HEK293 (cell line): Measurements from ENCODE around the gene NUP210.

ENCODE experiments used
- CTCF ChIA-PET: fragments of 350-600 bp; formaldehyde crosslinking; extraction: SDS; loops from one replicate; lab custom pipeline; 2021; ENCODE audit warnings: antibody characterized with exemption; lab: Yijun Ruan, JAX
- POLR2A ChIA-PET: fragments of 300-600 bp; formaldehyde crosslinking; extraction: SDS; loops from one replicate; lab custom pipeline; 2020; ENCODE audit warnings: antibody characterized with exemption, inconsistent platforms; lab: Yijun Ruan, JAX
- H3K27ac ChIP-seq: fragments of 200-500 bp; sonication (Bioruptor generic); 2 replicates; pipeline ENCODE4 v1.5.1; 2014; ENCODE audit warnings: low read depth, low read length, control low read depth, inconsistent platforms; ENCODE audit errors: extremely low read depth
- H3K36me3 ChIP-seq, 2 experiments: fragments of 200-500 bp in 1 of 2; sonication (Bioruptor generic) in 1 of 2; 1 replicate in 1 of 2; 2 replicates in 1 of 2; pipeline ENCODE4 v1.5.1; 2014 to 2017; ENCODE audit warnings: inconsistent platforms in 2 of 2, low read length in 2 of 2; ENCODE audit not compliant: control insufficient read depth in 2 of 2, insufficient read depth in 1 of 2
- H3K4me1 ChIP-seq: fragments of 200-500 bp; sonication (Bioruptor generic); 2 replicates; pipeline ENCODE4 v1.5.1; 2014; ENCODE audit warnings: mild to moderate bottlenecking, low read length, inconsistent platforms; ENCODE audit not compliant: control insufficient read depth, insufficient read depth
- H3K4me3 ChIP-seq: 2 replicates; pipeline ENCODE4 v1.5.1; 2011; ENCODE audit warnings: low read depth, mild to moderate bottlenecking, control low read depth, low read length, moderate library complexity
- H3K9me3 ChIP-seq: fragments of 200-500 bp; sonication (Bioruptor generic); 2 replicates; pipeline ENCODE4 v1.5.1; 2014; ENCODE audit warnings: low read depth, low read length, inconsistent platforms; ENCODE audit not compliant: control insufficient read depth, insufficient read depth
- GLI2 ChIP-seq: fragments of 450-650 bp; formaldehyde crosslinking; IDR thresholded peaks from 2 replicates; pipeline ENCODE4; 2017; ENCODE audit warnings: missing biosample characterization, missing genetic modification characterization, low read depth, borderline replicate concordance
- GLI4 ChIP-seq: fragments of 450-650 bp; formaldehyde crosslinking; IDR thresholded peaks from 2 replicates; pipeline ENCODE4 v1.5.1; 2016; ENCODE audit warnings: missing biosample characterization, missing genetic modification characterization
- GLIS1 ChIP-seq: fragments of 450-650 bp; formaldehyde crosslinking; IDR thresholded peaks from 2 replicates; pipeline ENCODE4 v1.5.1; 2016; ENCODE audit warnings: missing biosample characterization, missing genetic modification characterization
- KLF10 ChIP-seq: fragments of 450-650 bp; IDR thresholded peaks from 2 replicates; pipeline ENCODE4 v1.5.1; 2018; ENCODE audit warnings: missing biosample characterization, mild to moderate bottlenecking, missing genetic modification characterization
- OSR2 ChIP-seq: fragments of 450-650 bp; formaldehyde crosslinking; IDR thresholded peaks from 2 replicates; pipeline ENCODE4 v1.5.1; 2016; ENCODE audit warnings: missing biosample characterization, missing genetic modification characterization
- SP3 ChIP-seq: fragments of 450-650 bp; formaldehyde crosslinking; IDR thresholded peaks from 2 replicates; pipeline ENCODE4 v1.5.1; 2016; ENCODE audit warnings: missing biosample characterization, missing genetic modification characterization
- ZBTB21 ChIP-seq: fragments of 450-650 bp; formaldehyde crosslinking; IDR thresholded peaks from 2 replicates; pipeline ENCODE4 v1.5.1; 2017; ENCODE audit warnings: missing biosample characterization, missing genetic modification characterization
- ZBTB44 ChIP-seq: fragments of 450-650 bp; IDR thresholded peaks from 2 replicates; pipeline ENCODE4 v1.5.1; 2018; ENCODE audit warnings: missing biosample characterization, mild to moderate bottlenecking, missing genetic modification characterization
- ZFHX2 ChIP-seq: fragments of 450-650 bp; formaldehyde crosslinking; conservative IDR thresholded peaks from 2 replicates; pipeline ENCODE4 v1.5.1; 2016; ENCODE audit warnings: missing biosample characterization, missing genetic modification characterization
- ZFP37 ChIP-seq: fragments of 450-650 bp; formaldehyde crosslinking; IDR thresholded peaks from 2 replicates; pipeline ENCODE4 v1.5.1; 2016; ENCODE audit warnings: missing biosample characterization, missing genetic modification characterization
- ZNF138 ChIP-seq: fragments of 450-650 bp; formaldehyde crosslinking; IDR thresholded peaks from 2 replicates; pipeline ENCODE4 v1.5.1; 2016; ENCODE audit warnings: missing biosample characterization, missing genetic modification characterization, borderline replicate concordance
- ZNF2 ChIP-seq: fragments of 450-650 bp; formaldehyde crosslinking; IDR thresholded peaks from 2 replicates; pipeline ENCODE4 v1.5.1; 2016; ENCODE audit warnings: missing biosample characterization, missing genetic modification characterization
- ZNF341 ChIP-seq: fragments of 450-650 bp; formaldehyde crosslinking; IDR thresholded peaks from 2 replicates; pipeline ENCODE4; 2016; ENCODE audit warnings: low read depth, missing biosample characterization, missing genetic modification characterization
- ZNF48 ChIP-seq: fragments of 450-650 bp; formaldehyde crosslinking; IDR thresholded peaks from 2 replicates; pipeline ENCODE4 v1.5.1; 2016; ENCODE audit warnings: missing biosample characterization, missing genetic modification characterization
- ZNF501 ChIP-seq: fragments of 450-650 bp; formaldehyde crosslinking; IDR thresholded peaks from 2 replicates; pipeline ENCODE4 v1.5.1; 2016; ENCODE audit warnings: missing biosample characterization, missing genetic modification characterization
- ZNF544 ChIP-seq: fragments of 450-650 bp; formaldehyde crosslinking; IDR thresholded peaks from 2 replicates; pipeline ENCODE4 v1.5.0; 2017; ENCODE audit warnings: missing biosample characterization, missing genetic modification characterization
- ZNF623 ChIP-seq: fragments of 450-650 bp; formaldehyde crosslinking; IDR thresholded peaks from 2 replicates; pipeline ENCODE4 v1.5.1; 2016; ENCODE audit warnings: missing biosample characterization, missing genetic modification characterization
- ZNF626 ChIP-seq: fragments of 450-650 bp; sonication (Bioruptor Pico); formaldehyde crosslinking; IDR thresholded peaks from 2 replicates; pipeline ENCODE4 v1.5.1; 2018; ENCODE audit warnings: missing biosample characterization, missing genetic modification characterization, inconsistent platforms
- ZNF768 ChIP-seq: fragments of 450-650 bp; formaldehyde crosslinking; IDR thresholded peaks from 2 replicates; pipeline ENCODE4 v1.5.1; 2018; ENCODE audit warnings: missing biosample characterization, mild to moderate bottlenecking, missing genetic modification characterization
- ZNF792 ChIP-seq: fragments of 450-650 bp; formaldehyde crosslinking; IDR thresholded peaks from 2 replicates; pipeline ENCODE4 v1.5.1; 2016; ENCODE audit warnings: missing biosample characterization, missing genetic modification characterization
- ZSCAN16 ChIP-seq: fragments of 450-650 bp; formaldehyde crosslinking; IDR thresholded peaks from 2 replicates; pipeline ENCODE4 v1.5.1; 2016; ENCODE audit warnings: missing biosample characterization, missing genetic modification characterization
- ZSCAN5A ChIP-seq: fragments of 450-650 bp; formaldehyde crosslinking; IDR thresholded peaks from 2 replicates; pipeline ENCODE4 v1.5.1; 2016; ENCODE audit warnings: missing biosample characterization, missing genetic modification characterization

NUP210 gene

DNA sequence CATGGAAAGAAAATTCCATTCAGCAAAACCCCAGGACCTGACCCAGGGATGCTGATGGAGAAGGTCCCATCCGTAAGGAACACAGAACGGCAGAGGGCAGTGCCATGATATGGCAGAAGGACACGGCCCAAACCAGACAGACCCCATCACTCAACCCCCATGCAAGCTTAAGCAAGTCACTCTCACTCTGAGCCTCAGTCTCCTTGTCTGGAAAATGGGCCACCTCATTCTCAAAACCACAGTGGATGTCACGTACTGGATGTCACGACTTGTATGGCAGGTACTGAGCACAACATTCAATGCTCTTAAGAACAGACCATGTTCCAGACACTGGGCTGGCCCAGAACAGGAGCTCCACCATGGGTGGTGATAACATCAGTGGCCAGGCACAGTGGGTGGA is 90.4 kb downstream of the NUP210 start:
- peaks cover 6 to 99% of the 10 kb centered on the region in 2 experiments; a peak in 2 of 3 replicates for H3K36me3 ChIP-seq
- POLR2A ChIA-PET = no interaction called here
- no peaks in the 10 kb centered on the region for H3K4me1 ChIP-seq
- no peaks in the 10 kb centered on the region for H3K9me3 ChIP-seq
- TF ChIP-seq GLI2 (tag by site-specific recombination) (no peak), GLI4 (tag by site-specific recombination) (0 out of 2 replicates have a peak, but pooled peaks have one; percentile 16), ZNF2 (tag by site-specific recombination) (no peak)
- TF ChIP-seq, all 188 proteins: peak for 1
- Histone ChIP-seq H3K27ac (no peak overlapping the region), H3K4me3 (no peak overlapping the region)
- CTCF ChIA-PET = interaction anchor here (0.9 kb wide), 1 partner anchor 22 kb away, joined by 3 read pairs; no protein-coding TSS in a partner anchor

DNA sequence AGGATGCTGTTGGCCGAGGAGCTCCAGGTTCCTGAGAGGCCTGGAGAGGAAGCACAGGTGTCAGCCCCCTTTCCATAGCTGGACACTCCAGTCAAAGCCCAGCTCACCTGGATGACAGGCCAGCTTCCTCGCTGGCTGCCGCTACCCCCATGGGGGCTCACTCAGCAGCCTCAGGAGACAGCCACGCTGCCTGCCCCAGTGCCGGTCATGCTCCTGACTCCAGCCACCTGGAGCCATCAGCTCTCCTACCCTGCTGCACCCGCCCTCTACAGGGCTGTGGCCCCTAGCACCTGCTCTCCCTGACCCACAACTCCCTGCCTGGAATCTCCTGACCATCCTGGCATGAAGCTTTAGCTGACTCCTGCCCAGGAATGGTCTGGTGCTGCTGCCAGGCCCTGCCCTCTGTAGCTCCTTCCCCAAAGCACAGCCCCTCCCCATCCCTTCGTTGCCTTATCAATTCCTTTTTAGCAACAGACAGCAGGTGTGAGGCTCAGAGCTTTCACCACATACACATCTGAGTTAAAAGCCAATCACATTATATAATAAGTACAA is 94.2 kb downstream of the NUP210 start:
- no peaks in the 10 kb centered on the region for H3K4me1 ChIP-seq
- H3K36me3 ChIP-seq = peaks cover 0 to 100% of the 10 kb centered on the region in 2 experiments; a peak in 1 of 3 replicates
- no peaks in the 10 kb centered on the region for H3K9me3 ChIP-seq
- no peak overlapping the region for H3K4me3 ChIP-seq
- no peak for TF ChIP-seq ZNF48
- TF ChIP-seq ZSCAN5A (tag by site-specific recombination) = no peak
- no peak for TF ChIP-seq KLF10 (tag by site-specific recombination)
- TF ChIP-seq ZBTB21 (tag by site-specific recombination) = no peak
- no peak for TF ChIP-seq ZNF623
- TF ChIP-seq ZNF768 (tag by site-specific recombination) = no peak
- TF ChIP-seq ZNF792 (tag by site-specific recombination) = no peak
- TF ChIP-seq ZSCAN16 = no peak
- TF ChIP-seq ZNF501 (tag by site-specific recombination) = no peak
- no peak for TF ChIP-seq ZNF138
- no peak for TF ChIP-seq GLIS1 (tag by site-specific recombination)
- no peak for TF ChIP-seq ZFP37 (tag by site-specific recombination)
- TF ChIP-seq GLI4 (tag by site-specific recombination) = no peak
- no peak for TF ChIP-seq OSR2
- TF ChIP-seq SP3 (tag by site-specific recombination) = no peak
- TF ChIP-seq ZNF626 (tag by site-specific recombination) = no peak
- TF ChIP-seq ZBTB44 (tag by site-specific recombination) = no peak
- TF ChIP-seq ZFHX2 (tag by site-specific recombination) = no peak
- TF ChIP-seq ZNF544 (tag by site-specific recombination) = no peak
- no peak for TF ChIP-seq ZNF341 (tag by site-specific recombination)
- H3K27ac ChIP-seq = no peak overlapping the region
- ChIA-PET CTCF (interaction anchor here (0.6 to 2.2 kb wide), 3 partner anchors 85 to 323 kb away, joined by 3 to 11 read pairs (median 5); no protein-coding TSS in a partner anchor), POLR2A (interaction anchor here (1.1 kb wide), 1 partner anchor 8 kb away, joined by 3 read pairs; no protein-coding TSS in a partner anchor)
